ENCODE results near the gene DOCK10.

DNA sequence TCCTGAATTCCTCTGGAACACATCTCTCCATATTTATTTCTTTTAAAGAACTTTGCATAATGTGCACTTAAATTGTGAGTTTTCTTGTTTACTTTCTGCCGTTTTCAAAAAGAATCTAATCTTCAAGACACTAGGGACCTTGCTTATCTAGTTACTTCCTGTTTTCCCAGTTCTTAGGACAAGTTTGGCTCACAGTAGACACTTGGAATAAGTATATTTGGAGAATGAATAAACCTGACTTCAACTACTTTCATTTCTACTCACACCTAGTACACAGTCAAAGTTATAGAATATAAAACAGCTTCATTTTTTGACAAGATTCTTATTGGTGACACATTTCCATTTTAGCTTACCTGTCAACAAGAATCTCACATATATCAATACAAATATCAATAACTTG lies 170.5 kb downstream of the DOCK10 start:
- TF ChIP-seq, protein P1, sequence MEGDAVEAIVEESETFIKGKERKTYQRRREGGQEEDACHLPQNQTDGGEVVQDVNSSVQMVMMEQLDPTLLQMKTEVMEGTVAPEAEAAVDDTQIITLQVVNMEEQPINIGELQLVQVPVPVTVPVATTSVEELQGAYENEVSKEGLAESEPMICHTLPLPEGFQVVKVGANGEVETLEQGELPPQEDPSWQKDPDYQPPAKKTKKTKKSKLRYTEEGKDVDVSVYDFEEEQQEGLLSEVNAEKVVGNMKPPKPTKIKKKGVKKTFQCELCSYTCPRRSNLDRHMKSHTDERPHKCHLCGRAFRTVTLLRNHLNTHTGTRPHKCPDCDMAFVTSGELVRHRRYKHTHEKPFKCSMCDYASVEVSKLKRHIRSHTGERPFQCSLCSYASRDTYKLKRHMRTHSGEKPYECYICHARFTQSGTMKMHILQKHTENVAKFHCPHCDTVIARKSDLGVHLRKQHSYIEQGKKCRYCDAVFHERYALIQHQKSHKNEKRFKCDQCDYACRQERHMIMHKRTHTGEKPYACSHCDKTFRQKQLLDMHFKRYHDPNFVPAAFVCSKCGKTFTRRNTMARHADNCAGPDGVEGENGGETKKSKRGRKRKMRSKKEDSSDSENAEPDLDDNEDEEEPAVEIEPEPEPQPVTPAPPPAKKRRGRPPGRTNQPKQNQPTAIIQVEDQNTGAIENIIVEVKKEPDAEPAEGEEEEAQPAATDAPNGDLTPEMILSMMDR (tag by site-specific recombination; IDR thresholded peaks at IDR 0.05) = no peak
- TF ChIP-seq, protein P2, sequence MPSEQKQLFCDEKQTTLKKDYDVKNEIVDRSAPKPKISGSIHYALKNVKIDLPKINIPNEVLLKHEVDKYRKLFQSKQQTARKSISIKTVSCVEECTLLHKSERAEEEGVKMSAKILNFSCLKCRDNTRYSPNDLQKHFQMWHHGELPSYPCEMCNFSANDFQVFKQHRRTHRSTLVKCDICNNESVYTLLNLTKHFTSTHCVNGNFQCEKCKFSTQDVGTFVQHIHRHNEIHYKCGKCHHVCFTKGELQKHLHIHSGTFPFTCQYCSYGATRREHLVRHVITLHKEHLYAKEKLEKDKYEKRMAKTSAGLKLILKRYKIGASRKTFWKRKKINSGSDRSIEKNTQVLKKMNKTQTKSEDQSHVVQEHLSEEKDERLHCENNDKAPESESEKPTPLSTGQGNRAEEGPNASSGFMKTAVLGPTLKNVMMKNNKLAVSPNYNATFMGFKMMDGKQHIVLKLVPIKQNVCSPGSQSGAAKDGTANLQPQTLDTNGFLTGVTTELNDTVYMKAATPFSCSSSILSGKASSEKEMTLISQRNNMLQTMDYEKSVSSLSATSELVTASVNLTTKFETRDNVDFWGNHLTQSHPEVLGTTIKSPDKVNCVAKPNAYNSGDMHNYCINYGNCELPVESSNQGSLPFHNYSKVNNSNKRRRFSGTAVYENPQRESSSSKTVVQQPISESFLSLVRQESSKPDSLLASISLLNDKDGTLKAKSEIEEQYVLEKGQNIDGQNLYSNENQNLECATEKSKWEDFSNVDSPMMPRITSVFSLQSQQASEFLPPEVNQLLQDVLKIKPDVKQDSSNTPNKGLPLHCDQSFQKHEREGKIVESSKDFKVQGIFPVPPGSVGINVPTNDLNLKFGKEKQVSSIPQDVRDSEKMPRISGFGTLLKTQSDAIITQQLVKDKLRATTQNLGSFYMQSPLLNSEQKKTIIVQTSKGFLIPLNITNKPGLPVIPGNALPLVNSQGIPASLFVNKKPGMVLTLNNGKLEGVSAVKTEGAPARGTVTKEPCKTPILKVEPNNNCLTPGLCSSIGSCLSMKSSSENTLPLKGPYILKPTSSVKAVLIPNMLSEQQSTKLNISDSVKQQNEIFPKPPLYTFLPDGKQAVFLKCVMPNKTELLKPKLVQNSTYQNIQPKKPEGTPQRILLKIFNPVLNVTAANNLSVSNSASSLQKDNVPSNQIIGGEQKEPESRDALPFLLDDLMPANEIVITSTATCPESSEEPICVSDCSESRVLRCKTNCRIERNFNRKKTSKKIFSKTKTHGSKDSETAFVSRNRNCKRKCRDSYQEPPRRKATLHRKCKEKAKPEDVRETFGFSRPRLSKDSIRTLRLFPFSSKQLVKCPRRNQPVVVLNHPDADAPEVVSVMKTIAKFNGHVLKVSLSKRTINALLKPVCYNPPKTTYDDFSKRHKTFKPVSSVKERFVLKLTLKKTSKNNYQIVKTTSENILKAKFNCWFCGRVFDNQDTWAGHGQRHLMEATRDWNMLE (tag by site-specific recombination; conservative IDR thresholded peaks at IDR 0.05; ENCODE audit: low read depth) = no peak
- TF ChIP-seq ZNF274 (IDR thresholded peaks at IDR 0.05; ENCODE audit: low read length) (no peak), ZNF274 (tag by site-specific recombination; IDR thresholded peaks at IDR 0.05; ENCODE audit: borderline replicate concordance) (no peak), ZNF214 (tag by site-specific recombination; IDR thresholded peaks at IDR 0.05; ENCODE audit: borderline replicate concordance) (no peak), ZNF785 (tag by site-specific recombination; IDR thresholded peaks at IDR 0.05) (no peak)
